ENCODE results near the gene MISP3.

DNA sequence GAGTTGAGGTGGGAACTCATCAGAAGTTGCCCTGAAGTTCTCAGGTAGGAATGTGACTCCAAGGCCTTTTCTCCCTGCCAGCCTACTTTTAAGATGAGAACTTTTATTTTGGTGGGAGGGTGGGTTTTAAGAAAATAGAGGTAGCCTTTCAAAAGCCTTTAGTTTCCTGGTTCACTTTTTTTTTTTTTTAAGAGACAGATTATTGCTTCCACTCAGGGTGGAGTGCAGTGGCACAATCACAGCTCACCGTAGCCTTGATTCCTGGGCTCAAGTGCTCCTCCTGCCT, 10.0 kb downstream of the MISP3 start:
- TF ChIP-seq CTCF (IDR thresholded peaks at IDR 0.05; ENCODE audit: low read depth, low read length) (no peak), POLR2A (IDR thresholded peaks at IDR 0.05; ENCODE audit: extremely low read depth, insufficient read length) (no peak), MYC (IDR thresholded peaks at IDR 0.05; ENCODE audit: low read depth, low read length) (no peak)
- TF ChIP-seq, protein P1, sequence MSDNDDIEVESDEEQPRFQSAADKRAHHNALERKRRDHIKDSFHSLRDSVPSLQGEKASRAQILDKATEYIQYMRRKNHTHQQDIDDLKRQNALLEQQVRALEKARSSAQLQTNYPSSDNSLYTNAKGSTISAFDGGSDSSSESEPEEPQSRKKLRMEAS (IDR thresholded peaks at IDR 0.05; ENCODE audit: low read depth, low read length), result no peak
